MV-4-11 (cell line): Measurements from ENCODE around the gene MTG2.

Experiments used
- DNase-seq: peaks from one replicate; lab custom pipeline; 2025; lab: John Stamatoyannopoulos, UW

MTG2 gene

GRCh38 chr20:62182469-62183425 lies at the start of gene MTG2:
Gene MTG2, plus strand, starts transcription at chr20:62183028. Its CDS starts 10,393 bp downstream, at chr20:62193421.
- peak; percentile 95 for DNase-seq

- peak; percentile 22 for DNase-seq
These were observed 49.6 kb upstream of the MTG2 start for GRCh38 chr20:62133051-62133845.

GRCh38 chr20:62133864-62134263 lies 49.0 kb upstream of the MTG2 start:
- no peak for DNase-seq

GRCh38 chr20:62134735-62135231 lies 48.0 kb upstream of the MTG2 start:
- DNase-seq = no peak

GRCh38 chr20:62135573-62136266 lies 47.1 kb upstream of the MTG2 start:
- DNase-seq = no peak

- DNase-seq = peak; percentile 71
These were observed 46.3 kb upstream of the MTG2 start for GRCh38 chr20:62136283-62137091.

- no peak for DNase-seq
These were observed 45.8 kb upstream of the MTG2 start for GRCh38 chr20:62137092-62137384.

GRCh38 chr20:62137478-62138203 lies 45.2 kb upstream of the MTG2 start:
- no peak for DNase-seq

DNA sequence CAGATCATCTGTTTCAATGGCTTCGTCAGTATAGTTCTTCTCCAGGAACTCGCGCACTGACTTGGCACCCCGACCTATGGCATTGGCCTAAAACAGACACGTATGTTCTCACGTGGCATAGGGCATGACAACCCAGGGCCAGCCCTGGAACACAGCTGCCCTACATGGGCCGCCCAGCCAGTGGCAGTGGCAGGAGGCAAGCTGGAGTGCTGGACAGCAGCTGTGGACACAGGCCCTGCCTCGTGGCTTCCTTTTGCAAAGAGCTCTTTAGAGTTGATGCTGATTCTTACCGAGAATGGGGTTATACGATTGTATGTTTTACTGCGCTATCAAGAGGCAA lies 44.7 kb upstream of the MTG2 start:
- no peak for DNase-seq

- no peak for DNase-seq
These were observed 43.9 kb upstream of the MTG2 start for GRCh38 chr20:62138912-62139311.

GRCh38 chr20:62139636-62140035 lies 43.2 kb upstream of the MTG2 start:
- DNase-seq = no peak

GRCh38 chr20:62141043-62141396 lies 41.8 kb upstream of the MTG2 start:
- DNase-seq = no peak

- DNase-seq = peak; percentile 55
These were observed 41.2 kb upstream of the MTG2 start for GRCh38 chr20:62141397-62142251.

- no peak for DNase-seq
These were observed 40.4 kb upstream of the MTG2 start for GRCh38 chr20:62142252-62143080.

- DNase-seq = peak; percentile 71
These were observed 39.5 kb upstream of the MTG2 start, which contains the start of the genes PSMA7 and SS18L1 for GRCh38 chr20:62143081-62143956. Gene PSMA7, minus strand, starts transcription at chr20:62143394. Its CDS starts 91 bp downstream, at chr20:62143303. Gene SS18L1, plus strand, starts transcription at chr20:62143769. Its CDS starts 52 bp downstream, at chr20:62143821.

GRCh38 chr20:62143957-62144825 lies 38.6 kb upstream of the MTG2 start:
- peak; percentile 52 for DNase-seq

GRCh38 chr20:62145688-62146018 lies 37.2 kb upstream of the MTG2 start:
- DNase-seq = no peak
